Stimulated activated CD8-positive, alpha-beta memory T cell treated with anti-CD3 and anti-CD28 coated beads, Interleukin-7, amount 100 ng/mL, for 24 hours (primary cell): Measurements from ENCODE around the gene DRC1.

Source experiments
- DNase-seq: peaks from one replicate; pipeline ENCODE4 v3.0.0-alpha.2; 2020; ENCODE audit warnings: low read depth

Gene DRC1

GRCh38 chr2:26448651-26449050 lies 46.9 kb downstream of the DRC1 start:
- DNase-seq: no peak

- DNase-seq: no peak
These were observed 47.7 kb downstream of the DRC1 start for GRCh38 chr2:26449278-26450030.

DNA sequence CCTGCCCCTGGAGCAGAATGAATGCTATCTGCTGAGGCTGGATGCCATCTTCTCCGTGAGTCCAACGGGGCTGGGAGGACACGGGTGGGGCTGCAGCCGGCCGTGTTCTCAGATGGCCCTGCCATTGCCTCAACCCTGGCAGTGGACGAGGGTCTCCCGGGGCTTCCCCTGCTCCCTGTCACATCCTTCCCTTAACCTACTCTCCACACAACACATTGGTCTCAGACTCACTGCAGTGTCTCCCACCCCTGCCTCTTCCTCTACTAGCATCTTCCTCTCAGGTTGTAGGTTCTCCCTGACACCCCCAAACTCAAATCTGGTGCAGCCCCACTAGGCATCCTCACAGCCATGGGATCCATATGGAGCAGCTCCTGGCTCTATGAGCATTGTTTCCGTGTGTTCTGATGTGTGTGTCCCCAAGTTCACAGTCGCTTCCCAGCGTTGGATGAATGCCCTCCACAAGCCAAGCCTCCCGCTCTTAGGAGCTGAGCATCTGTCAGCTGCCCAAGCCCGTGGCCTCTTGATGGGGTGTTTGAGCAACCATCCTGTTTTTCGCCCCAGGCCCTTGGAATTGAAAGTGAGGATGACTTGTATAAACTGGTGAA lies 48.4 kb downstream of the DRC1 start:
- no peak for DNase-seq

DNA sequence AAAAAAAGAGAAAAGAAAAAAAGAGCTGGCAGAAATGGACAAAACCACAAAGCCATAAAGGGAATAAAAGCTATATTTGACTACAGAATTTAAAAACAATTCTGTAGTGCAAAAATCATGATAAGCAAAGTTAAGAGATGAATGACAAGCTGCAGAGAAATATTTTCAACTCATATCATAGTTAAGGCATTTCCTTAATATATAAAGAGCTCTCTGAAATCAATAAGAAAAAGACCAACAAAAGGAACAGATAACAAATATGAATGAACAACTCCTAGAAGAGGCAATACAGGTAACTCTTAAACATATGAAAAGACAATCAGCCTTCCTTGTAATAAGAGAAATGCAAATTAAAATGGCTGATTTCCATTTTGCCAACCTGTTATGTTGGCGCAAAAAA lies 50.0 kb downstream of the DRC1 start:
- DNase-seq: no peak

- DNase-seq: no peak
These were observed 52.0 kb downstream of the DRC1 start for GRCh38 chr2:26453421-26454329.

DNA sequence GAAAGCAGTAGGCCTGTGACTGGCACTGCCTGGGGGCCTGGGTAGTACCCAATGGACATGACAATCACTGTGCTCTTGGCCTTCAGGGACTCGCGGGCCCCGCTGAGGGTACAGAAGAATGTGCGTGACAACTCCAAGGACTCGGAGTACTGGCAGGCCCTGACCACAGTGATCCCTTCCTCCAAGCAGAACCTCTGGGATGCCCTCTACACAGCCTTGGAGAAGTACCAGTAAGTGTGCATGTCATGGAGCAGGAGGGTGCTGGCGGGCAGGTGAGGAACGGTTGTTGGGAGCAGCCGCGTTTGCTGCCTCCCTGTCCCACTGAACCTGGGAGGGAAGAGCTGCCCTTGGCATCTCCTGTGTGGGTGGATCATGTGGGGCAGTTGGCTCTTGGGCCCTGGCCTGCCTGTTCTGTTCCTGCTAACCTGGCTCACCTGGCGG lies 52.9 kb downstream of the DRC1 start:
- no peak for DNase-seq

GRCh38 chr2:26455037-26455669 lies 53.4 kb downstream of the DRC1 start:
- DNase-seq: no peak

GRCh38 chr2:26455670-26456439 lies 54.1 kb downstream of the DRC1 start:
- no peak for DNase-seq

DNA sequence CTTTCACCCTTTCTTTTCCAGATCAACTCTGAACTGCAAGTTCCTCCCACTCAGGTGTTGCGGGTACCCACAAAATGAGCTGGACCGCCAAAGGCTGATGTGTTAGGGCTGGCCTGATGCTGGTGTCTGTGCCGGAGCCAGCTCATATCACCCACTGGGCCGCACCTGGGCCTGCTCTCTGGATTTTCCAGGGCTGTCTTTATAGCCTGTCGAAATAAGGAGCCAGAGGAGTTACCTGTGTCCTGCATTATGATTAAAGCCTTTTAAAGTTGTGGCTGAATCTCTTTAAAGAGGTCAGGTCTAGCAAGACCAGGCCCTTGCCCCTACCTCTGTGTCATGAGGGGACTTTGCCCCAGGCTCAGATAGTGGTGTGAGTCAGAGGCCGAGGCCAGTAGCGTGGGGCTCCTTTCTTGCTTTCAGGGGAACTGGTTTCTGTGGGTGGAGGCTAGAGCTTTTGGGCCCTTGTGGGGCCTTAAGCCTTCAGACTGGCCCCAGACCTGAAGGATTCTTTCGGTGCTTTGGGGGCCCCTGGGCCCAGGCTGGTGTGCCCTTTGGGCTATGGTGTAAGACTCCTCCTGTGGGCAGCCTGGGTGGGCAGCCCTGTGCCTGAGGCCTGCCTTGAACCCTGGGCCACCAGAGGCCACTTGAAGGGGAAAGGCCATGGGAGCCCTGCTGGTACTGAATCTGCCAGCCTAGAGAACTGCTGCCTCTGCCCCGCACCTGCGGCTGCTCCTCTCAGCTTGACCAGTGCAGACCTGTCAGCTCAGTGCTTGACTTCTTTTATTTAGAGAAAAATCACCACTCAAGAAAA lies 54.9 kb downstream of the DRC1 start:
- no peak for DNase-seq

- DNase-seq: no peak
These were observed 55.5 kb downstream of the DRC1 start for GRCh38 chr2:26457251-26457666.

- DNase-seq: no peak
These were observed 56.1 kb downstream of the DRC1 start for GRCh38 chr2:26457695-26458364.

DNA sequence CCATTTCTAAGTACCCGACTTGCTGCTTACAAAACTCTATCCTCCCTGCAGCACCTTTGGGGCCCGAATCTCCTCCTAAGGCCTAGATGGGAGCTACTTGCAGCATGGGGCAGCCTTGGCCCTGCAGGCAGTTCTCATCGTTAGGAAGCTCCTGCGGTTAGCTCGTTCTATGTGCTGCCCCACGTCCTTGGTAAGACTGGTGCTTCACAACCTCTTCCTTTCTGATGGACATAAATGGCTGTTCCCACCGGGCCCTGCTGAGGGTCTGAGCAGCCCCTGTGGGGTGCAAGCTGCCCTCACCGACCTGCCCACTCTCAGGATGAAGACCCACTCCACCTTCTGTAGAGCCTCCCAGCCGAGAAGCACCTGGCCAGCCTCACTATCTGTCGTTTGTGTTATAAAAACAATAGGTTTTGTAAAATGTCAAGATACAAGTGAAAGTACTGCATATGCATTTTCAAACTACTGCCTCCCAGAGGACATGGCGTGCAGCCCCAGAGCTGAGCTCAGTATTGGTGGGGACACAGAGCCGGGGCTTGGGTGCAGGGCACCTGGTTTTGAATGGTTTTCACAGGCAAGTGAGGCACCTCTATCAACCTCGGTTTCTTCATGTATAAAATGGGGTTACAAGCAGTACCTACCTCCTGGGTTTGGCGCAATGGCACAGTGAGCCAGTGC lies 56.8 kb downstream of the DRC1 start:
- no peak for DNase-seq

DNA sequence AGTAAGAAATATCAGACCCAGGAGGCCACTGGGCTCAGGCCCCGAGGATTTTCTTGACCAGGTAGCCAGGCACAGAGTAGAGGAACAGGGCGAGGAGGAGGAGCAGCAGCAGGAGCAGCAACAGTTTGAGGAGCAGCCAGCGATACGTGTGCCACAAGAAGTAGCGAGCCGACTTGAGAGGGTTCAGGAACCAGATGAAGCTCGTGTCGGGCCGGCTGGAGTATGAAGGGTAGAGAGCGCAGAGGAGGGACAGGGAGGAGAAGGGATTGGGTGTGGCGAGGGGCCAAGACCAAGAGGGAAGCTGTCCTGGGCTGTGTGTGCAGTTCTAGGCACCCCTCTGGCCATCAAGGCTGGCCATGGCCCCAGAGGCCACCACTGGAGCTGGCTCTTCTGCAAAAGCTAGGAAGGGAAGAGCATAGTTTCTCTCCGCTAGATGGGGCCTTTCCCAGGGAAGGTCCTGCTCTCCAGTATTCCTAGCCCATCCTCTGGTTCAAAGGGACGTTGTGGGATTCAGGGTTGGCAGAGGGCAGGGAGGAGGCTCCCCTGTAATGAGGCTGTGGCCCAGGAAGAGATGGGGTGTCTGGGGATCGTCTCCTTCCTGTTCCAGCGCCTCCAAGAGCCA lies 58.4 kb downstream of the DRC1 start:
- DNase-seq: no peak

GRCh38 chr2:26460613-26461031 lies 58.9 kb downstream of the DRC1 start:
- DNase-seq: no peak

GRCh38 chr2:26461601-26462023 lies 59.9 kb downstream of the DRC1 start:
- no peak for DNase-seq

- DNase-seq: no peak
These were observed 60.4 kb downstream of the DRC1 start for GRCh38 chr2:26462100-26462499.

- DNase-seq: no peak
These were observed 61.0 kb downstream of the DRC1 start for GRCh38 chr2:26462511-26463243.
